ENCODE measurements around the gene GLS. TPM values are rescaled to one million over a fixed set of nuclear protein-coding genes. Genes with fewer than 3 reads are reported as not detected.

GLS gene
- total and polyA plus RNA-seq, 2 of the 13 experiments (the other 11 are each of a cell fraction or from before 2014, with no cell fraction given) = 78.6 to 183 TPM

DNA sequence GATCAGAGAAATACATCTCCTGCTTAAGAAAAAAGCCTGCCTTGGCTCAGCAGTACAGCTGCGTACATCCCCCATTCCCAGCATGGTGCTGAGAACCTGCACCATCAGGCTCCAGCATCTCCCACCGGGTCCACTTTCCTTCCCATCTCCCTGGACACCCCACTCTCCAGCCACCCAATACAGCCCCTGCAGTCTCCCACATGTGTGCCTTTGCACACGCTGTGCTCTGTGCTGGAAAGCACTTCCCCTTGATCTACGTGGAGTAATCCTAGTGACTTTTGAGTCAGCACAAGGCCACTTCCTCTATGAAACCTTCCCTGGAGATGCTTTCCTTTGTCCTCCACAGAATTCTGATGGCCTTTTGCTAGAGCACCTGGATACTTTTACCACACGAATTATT lies 116.3 kb downstream of the GLS start:
- in situ Hi-C loops (cut with HindIII; ENCODE audit: extremely low pct_ligation_motif_present, low pct_unique_long_range_greater_than_20kb) = no loop called here
- Histone ChIP-seq H3K27me3 (ENCODE audit: control insufficient read depth in 1 of 2, insufficient read depth in 2 of 2, low read length in 2 of 2) (no peaks in the 10 kb centered on the region), H3K36me3 (replicated peaks in 1 of 2; ENCODE audit: control insufficient read depth in 1 of 2, insufficient read depth in 2 of 2, low read length in 2 of 2) (peaks cover 33 to 88% of the 10 kb centered on the region in 2 experiments), H3K4me3 (replicated peaks in 1 of 3; ENCODE audit: insufficient read depth in 1 of 3, low read depth in 2 of 3, low read length in 3 of 3) (no peak overlapping the region), H2AFZ (ENCODE audit: low read length) (no peak overlapping the region), H3K27ac (ENCODE audit: extremely low read length, insufficient read depth, low read length) (no peak overlapping the region), H3K9ac (ENCODE audit: insufficient read depth, low read depth, low read length) (no peak overlapping the region), H3K4me2 (ENCODE audit: low read depth, low read length) (no peak overlapping the region), H3K79me2 (ENCODE audit: insufficient read depth, low read length) (no peaks in the 10 kb centered on the region), H4K20me1 (ENCODE audit: insufficient read depth, low read length) (no peaks in the 10 kb centered on the region; the same call in 1 of the 2 replicates), H3K4me1 (ENCODE audit: insufficient read depth, low read length) (no peaks in the 10 kb centered on the region), H3K9me3 (ENCODE audit: low read length) (no peaks in the 10 kb centered on the region)
- POLR2A ChIA-PET = no interaction called here
- intact Hi-C loops (cut with micrococcal nuclease; ENCODE audit: unreplicated experiment) = loop anchor here (1.0 kb wide), 2 partner anchors 33 to 216 kb away; no protein-coding TSS in a partner anchor
- CTCF ChIA-PET (ENCODE audit: low intra/inter-chr PET ratio, low total read pairs) = interaction anchor here (1.6 to 2.5 kb wide), 3 partner anchors 34 to 215 kb away, joined by 4 to 21 read pairs (median 6); no protein-coding TSS in a partner anchor
- BruUV-seq (replicated peaks) = no TSS peak
- TF ChIP-seq ZBTB7B (CRISPR knock-in tag; IDR thresholded peaks at IDR 0.05) (no peak), HNF4G (IDR thresholded peaks at IDR 0.05; ENCODE audit: borderline replicate concordance, low read depth, low read length) (no peak), HNF4G (CRISPR knock-in tag; IDR thresholded peaks at IDR 0.05; ENCODE audit: borderline replicate concordance, low read depth) (no peak), ZSCAN20 (CRISPR knock-in tag; IDR thresholded peaks at IDR 0.05; ENCODE audit: borderline replicate concordance) (no peak), ZFY (CRISPR knock-in tag; IDR thresholded peaks at IDR 0.05) (no peak), RXRB (CRISPR knock-in tag; IDR thresholded peaks at IDR 0.05; ENCODE audit: borderline replicate concordance) (no peak), ZNF782 (CRISPR knock-in tag; IDR thresholded peaks at IDR 0.05; ENCODE audit: borderline replicate concordance) (no peak), SRSF9 (IDR thresholded peaks at IDR 0.05; ENCODE audit: borderline replicate concordance, insufficient read depth, low read depth, low read length, poor library complexity, severe bottlenecking) (no peak), TRIM22 (IDR thresholded peaks at IDR 0.05) (no peak), SMAD1 (CRISPR knock-in tag; IDR thresholded peaks at IDR 0.05; ENCODE audit: borderline replicate concordance, low read depth) (no peak)
- DNase-seq (ENCODE audit: low spot score) = no peak
- peak; percentile 36 for ATAC-seq
- 97% methylated on average over 5 of the region's 5 CpGs for WGBS (ENCODE audit: low lambda C conversion rate)
- no peak for FAIRE-seq

Data from HepG2 (cell line).